Endodermal cell (in vitro differentiated cells): ENCODE measurements around the gene THSD8. TPM values are rescaled to one million over a fixed set of nuclear protein-coding genes. Genes with fewer than 3 reads are reported as not detected.

Experiments used
- DNase-seq: peaks from one replicate; pipeline ENCODE4 v3.0.0-alpha.2; 2017
- H3K27ac ChIP-seq: 2 replicates; pipeline ENCODE4 v1.5.1; 2013; ENCODE audit warnings: mild to moderate bottlenecking, low read depth, low read length, moderate library complexity
- H3K27me3 ChIP-seq: 2 replicates; pipeline ENCODE4 v1.6.1; 2013; ENCODE audit warnings: mild to moderate bottlenecking, low read length, moderate library complexity; ENCODE audit not compliant: insufficient read depth, control insufficient read depth, poor library complexity, severe bottlenecking
- H3K36me3 ChIP-seq: 2 replicates; pipeline ENCODE4 v1.7.0; 2013; ENCODE audit warnings: mild to moderate bottlenecking, low read length, moderate library complexity; ENCODE audit not compliant: control insufficient read depth, insufficient read depth
- H3K4me1 ChIP-seq: one replicate; pipeline ENCODE4 v1.7.0; 2013; ENCODE audit warnings: low read length; ENCODE audit not compliant: control insufficient read depth, insufficient read depth
- H3K4me3 ChIP-seq: 2 replicates; pipeline ENCODE4 v1.5.1; 2013; ENCODE audit warnings: mild to moderate bottlenecking, low read length, moderate library complexity
- H3K9ac ChIP-seq: 2 replicates; pipeline ENCODE4 v1.6.1; 2013; ENCODE audit warnings: mild to moderate bottlenecking, low read length, moderate library complexity; ENCODE audit not compliant: poor library complexity, severe bottlenecking; ENCODE audit errors: extremely low read depth
- H3K9me3 ChIP-seq: 2 replicates; pipeline ENCODE4 v1.6.1; 2013; ENCODE audit warnings: mild to moderate bottlenecking, low read length, moderate library complexity; ENCODE audit not compliant: control insufficient read depth
- H3K27ac Mint-ChIP-seq: 2 replicates; pipeline ENCODE4 v1.8.0; 2020; ENCODE audit warnings: mixed read lengths
- H3K27me3 Mint-ChIP-seq: 2 replicates; pipeline ENCODE4 v1.8.0; 2021; ENCODE audit warnings: mild to moderate bottlenecking, mixed read lengths; ENCODE audit not compliant: insufficient read depth
- H3K36me3 Mint-ChIP-seq: 2 replicates; pipeline ENCODE4 v1.8.0; 2020; ENCODE audit warnings: low read depth, mixed read lengths
- H3K4me1 Mint-ChIP-seq: 2 replicates; pipeline ENCODE4 v1.8.0; 2020; ENCODE audit warnings: mixed read lengths
- H3K4me3 Mint-ChIP-seq: 2 replicates; pipeline ENCODE4 v1.8.0; 2020; ENCODE audit warnings: mild to moderate bottlenecking, moderate library complexity, mixed read lengths
- H3K9me3 Mint-ChIP-seq: 2 replicates; pipeline ENCODE4 v1.8.0; 2020; ENCODE audit warnings: mild to moderate bottlenecking, mixed read lengths
- CTCF ChIP-seq: fragments of 200-600 bp; sonication (generic); conservative IDR thresholded peaks from 2 replicates; pipeline ENCODE4 v1.5.0; 2021; ENCODE audit warnings: antibody characterized with exemption, mild to moderate bottlenecking
- WGBS, 2 experiments: methylation state at CpG; one replicate each; pipeline versions ENCODE4 v1.1.5 to v1.1.7; 2013; ENCODE audit warnings: missing lambda C conversion rate in 2 of 2, mixed read lengths in 1 of 2; ENCODE audit not compliant: insufficient coverage in 1 of 2, insufficient read length in 1 of 2; 5-methylcytosine and 5-hydroxymethylcytosine counted together
- total RNA-seq, 2 donors: library from RNA; stranded (reverse); fragmentation: NEBNext Ultra II Directional in 1 of 2; extraction: Animal tissue kit (Norgen Biotek cat#: 25700) in 1 of 2; gene quantifications; 2 replicates in 1 of 2; 3 replicates in 1 of 2; pipeline ENCODE4 v1.2.1, GENCODE V29; 2021

THSD8 gene
- total RNA-seq, 2 donors from 2014 or later, result 34.4 to 57.4 TPM

GRCh38 chr19:12833738-12834565 is 32.1 kb downstream of the THSD8 start:
- H3K4me1 Mint-ChIP-seq, result peaks cover 4% of the 10 kb centered on the region
- no peak for TF ChIP-seq CTCF
- Histone ChIP-seq H3K4me3 (peak overlapping the region; percentile 71), H3K36me3 (no peaks in the 10 kb centered on the region), H3K9me3 (no peaks in the 10 kb centered on the region), H3K27me3 (peaks cover 76% of the 10 kb centered on the region), H3K9ac (no peak overlapping the region), H3K27ac (no peak overlapping the region), H3K4me1 (no peaks in the 10 kb centered on the region)
- H3K36me3 Mint-ChIP-seq, result no peaks in the 10 kb centered on the region
- 1% methylated on average over 20 to 59 of the region's 87 CpGs for WGBS, 2 experiments
- H3K27ac Mint-ChIP-seq, result no peak overlapping the region
- DNase-seq, result peak; percentile 88
- no peaks in the 10 kb centered on the region for H3K9me3 Mint-ChIP-seq
- peak overlapping the region; percentile 52 for H3K4me3 Mint-ChIP-seq
- peaks cover 87% of the 10 kb centered on the region for H3K27me3 Mint-ChIP-seq

- peaks cover 90% of the 10 kb centered on the region for H3K27me3 Mint-ChIP-seq
- Histone ChIP-seq H3K36me3 (no peaks in the 10 kb centered on the region), H3K4me1 (no peaks in the 10 kb centered on the region), H3K9me3 (no peaks in the 10 kb centered on the region), H3K4me3 (peak within 1 kb of the TSS; percentile 71), H3K27me3 (peaks cover 79% of the 10 kb centered on the region), H3K27ac (no peak within 1 kb of the TSS), H3K9ac (no peak within 1 kb of the TSS)
- TF ChIP-seq CTCF, result no peak
- H3K9me3 Mint-ChIP-seq, result no peaks in the 10 kb centered on the region
- no peak within 1 kb of the TSS for H3K27ac Mint-ChIP-seq
- H3K4me3 Mint-ChIP-seq, result peak within 1 kb of the TSS; percentile 52
- H3K36me3 Mint-ChIP-seq, result no peaks in the 10 kb centered on the region
- 15 to 30% methylated on average over 10 to 20 of the region's 20 CpGs for WGBS, 2 experiments
- no peak for DNase-seq
- H3K4me1 Mint-ChIP-seq, result peaks cover 4% of the 10 kb centered on the region
These were observed 32.7 kb downstream of the THSD8 start, which contains the start of gene RTBDN for GRCh38 chr19:12834566-12834943. TSS of gene RTBDN (minus strand) at chr19:12834579. CDS start at chr19:12829979, 4,600 bp downstream.

GRCh38 chr19:12834976-12835757 is 33.3 kb downstream of the THSD8 start:
- Mint-ChIP-seq H3K4me1 (peaks cover 4% of the 10 kb centered on the region), H3K9me3 (no peaks in the 10 kb centered on the region), H3K27me3 (peaks cover 89% of the 10 kb centered on the region), H3K4me3 (peak overlapping the region; percentile 52), H3K27ac (no peak overlapping the region), H3K36me3 (no peaks in the 10 kb centered on the region)
- no peak overlapping the region for H3K4me3 ChIP-seq
- H3K36me3 ChIP-seq, result no peaks in the 10 kb centered on the region
- no peaks in the 10 kb centered on the region for H3K9me3 ChIP-seq
- H3K4me1 ChIP-seq, result no peaks in the 10 kb centered on the region
- no peak overlapping the region for H3K9ac ChIP-seq
- peak; percentile 83 for DNase-seq
- WGBS, 2 experiments, result 25 to 30% methylated on average over 19 to 39 of the region's 39 CpGs
- no peak for TF ChIP-seq CTCF
- no peak overlapping the region for H3K27ac ChIP-seq
- H3K27me3 ChIP-seq, result peaks cover 80% of the 10 kb centered on the region
